HG03442 (cell line): ENCODE measurements around the gene IFI35.
"Not testable (repeated sequence)": the region's sequence is repeated elsewhere in the genome, so short reads cannot be mapped to it uniquely, and the experiment has no call there.

Experiments
- ATAC-seq: cut with Tn5 transposase; IDR thresholded peaks from one replicate; pipeline ENCODE4 v1.9.1; 2021; ENCODE audit warnings: mild to moderate bottlenecking, moderate library complexity; ENCODE audit not compliant: unreplicated experiment

Gene IFI35

DNA sequence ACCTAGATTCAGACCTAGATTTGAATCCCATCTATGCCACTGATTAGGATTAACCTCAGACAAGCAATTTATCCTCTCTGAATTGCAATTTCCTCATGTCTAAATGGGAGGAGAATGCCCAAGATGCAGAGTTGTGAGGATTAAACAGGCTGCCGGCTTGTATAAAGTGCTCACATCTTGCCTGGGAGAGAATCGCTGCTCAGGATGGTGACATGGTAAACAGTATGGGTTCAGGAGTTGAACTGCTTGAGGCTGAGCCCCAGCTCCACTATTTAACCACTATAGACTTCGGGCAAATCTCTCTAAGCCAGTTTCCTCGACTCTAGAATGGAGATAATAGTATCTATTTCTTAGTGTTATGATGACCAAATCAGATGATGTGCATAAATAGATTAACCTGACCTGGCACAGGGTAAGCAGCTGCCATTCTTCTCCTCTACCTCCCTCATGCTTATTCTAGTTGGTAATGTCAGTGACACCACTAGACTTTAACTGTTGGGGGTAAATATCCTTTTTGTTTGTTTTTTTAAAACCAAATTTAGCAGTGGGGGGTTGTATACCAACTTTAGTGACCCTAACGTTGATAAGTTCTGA is 9.1 kb upstream of the IFI35 start:
- no peak for ATAC-seq

DNA sequence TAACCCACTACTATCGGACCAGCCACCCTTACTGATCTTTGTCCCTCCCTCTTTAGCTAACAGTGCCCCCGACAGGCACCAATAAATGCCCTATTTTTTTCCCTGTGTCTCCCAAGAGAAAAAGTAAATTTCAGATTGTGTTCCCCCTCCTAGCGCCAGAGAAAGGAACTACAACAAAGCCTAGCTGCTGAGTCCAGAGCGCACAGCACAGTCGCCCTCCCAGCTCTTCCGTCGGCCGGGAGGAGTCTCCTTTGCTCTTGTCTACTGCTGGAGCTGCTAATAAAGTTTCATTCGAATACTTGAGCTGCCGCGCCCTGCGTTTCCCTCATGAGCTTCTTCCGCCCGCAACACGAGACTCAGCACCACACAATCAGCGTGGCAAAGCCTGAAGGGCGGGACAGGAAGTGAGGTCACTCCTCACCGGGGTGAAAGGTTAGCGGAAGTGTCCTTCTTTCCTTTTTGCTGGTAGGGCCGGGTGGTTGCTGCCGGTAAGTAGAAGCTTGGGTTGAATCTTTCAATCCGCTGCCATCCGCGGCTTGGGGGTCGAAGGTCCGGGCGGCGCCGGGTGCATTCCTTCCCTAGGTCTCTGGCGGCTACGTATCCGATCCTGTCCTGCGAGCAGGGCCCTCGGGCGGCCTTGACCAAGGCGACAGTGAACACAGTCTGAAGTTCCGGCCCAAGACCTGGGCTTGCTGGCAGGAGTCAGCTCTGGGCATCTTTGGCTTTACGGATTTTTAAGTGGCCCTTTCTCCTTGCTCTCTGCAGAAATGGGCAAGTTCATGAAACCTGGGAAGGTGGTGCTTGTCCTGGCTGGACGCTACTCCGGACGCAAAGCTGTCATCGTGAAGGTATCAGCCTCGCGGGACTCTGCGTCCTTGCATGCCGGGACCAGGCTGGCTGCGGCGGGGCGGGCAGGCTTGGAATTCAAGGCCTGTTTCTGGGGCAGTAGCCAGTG is 8.3 kb upstream of the IFI35 start, which contains the start of gene RPL27:
RPL27 (plus strand) TSS at position 436 of the 955 bp plus-strand sequence; CDS start at position 768, 332 bp downstream.
- peak; percentile 87 for ATAC-seq

DNA sequence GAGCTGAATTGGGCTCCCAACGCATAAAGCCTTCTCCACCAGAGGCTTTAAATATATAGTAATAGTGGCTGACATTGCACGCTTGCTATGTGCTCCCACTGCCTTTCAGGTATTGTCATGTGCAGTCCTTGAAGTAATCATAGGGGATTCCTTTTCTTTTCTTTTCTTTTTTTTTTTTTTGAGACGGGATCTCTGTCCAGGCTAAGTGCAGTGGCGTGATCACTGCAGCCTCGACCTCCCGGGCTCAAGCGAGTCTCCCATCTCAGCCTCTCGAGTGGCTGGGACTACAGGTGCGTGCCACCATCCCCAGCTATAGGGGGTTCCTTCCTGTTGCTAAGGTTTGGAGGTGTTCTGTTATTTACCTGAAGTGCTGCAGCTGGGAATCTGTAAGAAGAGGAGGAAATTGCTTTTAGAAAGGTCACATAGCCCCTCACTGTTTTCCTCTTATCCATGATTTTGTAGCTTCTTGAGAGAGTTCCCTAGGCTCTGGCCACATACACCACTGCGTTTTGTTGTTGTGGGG is 7.5 kb upstream of the IFI35 start:
- no peak for ATAC-seq

DNA sequence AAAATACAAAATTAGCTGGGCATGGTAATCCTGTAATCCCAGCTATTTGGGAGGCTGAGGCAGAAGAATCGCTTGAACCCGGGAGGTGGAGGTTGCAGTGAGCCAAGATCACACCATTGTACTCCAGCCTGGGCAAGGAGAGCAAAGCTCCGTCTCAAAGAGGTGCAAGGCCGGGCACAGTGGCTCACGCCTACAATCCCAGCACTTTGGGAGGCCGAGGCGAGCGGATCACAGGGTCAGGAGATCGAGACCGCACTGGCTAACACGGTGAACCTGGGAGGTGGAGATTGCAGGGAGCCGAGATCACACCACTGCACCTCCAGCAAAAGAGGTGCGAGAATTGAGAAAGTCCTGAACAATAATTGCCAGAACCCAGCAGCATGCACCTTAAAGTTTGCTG is 5.7 kb upstream of the IFI35 start:
- not testable (repeated sequence) for ATAC-seq

DNA sequence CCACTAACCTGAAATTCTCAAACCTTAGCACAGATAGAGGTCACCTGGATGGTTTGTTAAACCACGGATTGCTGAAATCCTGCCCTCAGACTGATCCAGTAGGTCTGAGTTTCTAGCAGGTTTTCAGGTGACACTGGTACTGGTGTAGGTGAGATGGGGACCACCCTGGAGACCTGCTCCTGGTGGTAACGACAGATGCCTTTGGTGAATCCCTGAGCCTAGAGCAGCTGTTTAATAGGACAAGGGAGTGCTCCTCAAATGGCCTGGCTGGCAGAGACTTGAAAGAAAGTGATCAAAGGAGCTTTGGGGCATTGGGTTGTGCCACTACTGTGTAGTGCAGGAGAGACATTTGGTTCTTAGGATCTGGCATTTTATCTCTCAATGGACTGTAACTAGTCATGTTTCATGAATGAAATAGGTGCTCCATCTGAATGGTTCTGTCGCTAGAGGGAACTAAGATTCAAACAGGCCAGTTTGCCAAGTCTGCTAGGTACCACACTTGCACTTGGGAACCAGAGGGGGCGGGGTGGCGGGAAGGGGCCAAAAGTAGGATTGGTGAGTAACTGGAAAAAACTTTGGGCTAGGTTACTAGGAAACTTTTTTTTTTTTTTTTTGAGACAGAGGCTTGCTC is 2.9 kb upstream of the IFI35 start:
- no peak for ATAC-seq

DNA sequence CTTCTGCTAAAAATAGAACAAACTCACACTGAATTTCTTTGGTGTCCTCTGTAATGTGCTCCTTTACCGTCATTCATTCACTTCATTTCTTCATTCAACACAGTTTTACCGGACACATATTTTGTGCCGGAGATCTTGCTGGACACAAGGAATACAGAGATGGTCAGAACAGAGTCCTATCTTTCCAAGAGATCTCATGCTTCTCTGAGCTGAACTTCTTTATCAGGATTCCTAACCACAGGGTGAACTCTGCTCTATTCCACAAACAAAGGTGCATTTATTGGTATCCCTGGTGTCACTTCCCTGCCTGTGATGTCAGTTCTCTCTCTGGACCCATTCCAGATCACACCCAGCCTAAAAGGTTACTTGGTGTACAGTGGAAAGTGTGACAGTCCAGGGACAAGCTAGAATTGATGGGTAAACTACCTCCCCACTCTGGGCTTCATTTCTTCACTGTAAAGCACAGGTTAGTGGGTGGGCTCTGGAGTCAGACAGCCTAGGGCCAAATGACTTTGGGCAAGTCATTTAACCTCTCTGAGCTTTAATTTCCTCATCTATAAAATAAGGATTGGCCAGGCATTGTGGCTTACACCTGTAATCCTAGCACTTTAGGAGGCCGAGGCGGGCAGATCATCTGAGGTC is 4.2 kb downstream of the IFI35 start:
- no peak for ATAC-seq

DNA sequence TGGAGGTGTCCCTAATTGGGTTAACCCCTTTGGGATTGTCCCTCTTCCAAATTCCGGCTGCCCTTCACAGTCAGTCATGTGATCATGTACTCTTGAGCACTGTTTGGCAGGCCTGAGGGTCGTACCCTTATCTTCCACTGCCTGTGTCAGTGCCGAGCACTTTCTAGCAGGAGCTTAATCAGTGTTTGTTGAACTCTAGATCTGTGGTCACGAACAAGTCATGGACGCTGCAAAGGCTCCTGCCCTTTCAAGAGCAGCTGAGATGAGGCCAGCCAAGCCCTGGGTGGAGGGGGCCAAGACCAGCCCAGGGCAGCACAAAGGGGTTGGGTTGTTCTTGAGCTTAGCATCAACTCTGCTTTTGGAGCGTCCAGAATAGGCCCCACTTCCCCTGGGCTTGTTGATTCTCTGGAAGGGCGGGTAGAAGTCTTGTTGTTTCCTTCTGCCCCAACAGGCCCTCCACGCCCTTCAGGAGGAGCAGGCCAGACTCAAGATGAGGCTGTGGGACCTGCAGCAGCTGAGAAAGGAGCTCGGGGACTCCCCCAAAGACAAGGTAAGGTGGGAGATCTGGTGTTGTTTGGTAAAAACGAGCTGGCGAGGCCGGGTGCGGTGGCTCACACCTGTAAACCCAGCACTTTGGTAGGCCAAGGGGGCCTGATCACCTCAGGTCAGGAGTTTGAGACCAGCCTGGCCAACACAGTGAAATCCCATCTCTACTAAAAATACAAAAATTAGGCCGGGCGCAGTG is 5.3 kb downstream of the IFI35 start:
- no peak for ATAC-seq

DNA sequence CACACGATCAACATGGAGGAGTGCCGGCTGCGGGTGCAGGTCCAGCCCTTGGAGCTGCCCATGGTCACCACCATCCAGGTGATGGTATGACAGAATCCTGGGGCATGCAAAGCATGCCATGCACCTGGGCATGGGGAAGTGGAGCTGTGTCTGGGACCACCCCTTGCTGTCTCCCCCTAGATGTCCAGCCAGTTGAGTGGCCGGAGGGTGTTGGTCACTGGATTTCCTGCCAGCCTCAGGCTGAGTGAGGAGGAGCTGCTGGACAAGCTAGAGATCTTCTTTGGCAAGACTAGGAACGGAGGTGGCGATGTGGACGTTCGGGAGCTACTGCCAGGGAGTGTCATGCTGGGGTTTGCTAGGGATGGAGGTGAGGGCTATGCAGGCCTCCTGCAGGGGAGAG is 6.7 kb downstream of the IFI35 start:
- no peak for ATAC-seq

DNA sequence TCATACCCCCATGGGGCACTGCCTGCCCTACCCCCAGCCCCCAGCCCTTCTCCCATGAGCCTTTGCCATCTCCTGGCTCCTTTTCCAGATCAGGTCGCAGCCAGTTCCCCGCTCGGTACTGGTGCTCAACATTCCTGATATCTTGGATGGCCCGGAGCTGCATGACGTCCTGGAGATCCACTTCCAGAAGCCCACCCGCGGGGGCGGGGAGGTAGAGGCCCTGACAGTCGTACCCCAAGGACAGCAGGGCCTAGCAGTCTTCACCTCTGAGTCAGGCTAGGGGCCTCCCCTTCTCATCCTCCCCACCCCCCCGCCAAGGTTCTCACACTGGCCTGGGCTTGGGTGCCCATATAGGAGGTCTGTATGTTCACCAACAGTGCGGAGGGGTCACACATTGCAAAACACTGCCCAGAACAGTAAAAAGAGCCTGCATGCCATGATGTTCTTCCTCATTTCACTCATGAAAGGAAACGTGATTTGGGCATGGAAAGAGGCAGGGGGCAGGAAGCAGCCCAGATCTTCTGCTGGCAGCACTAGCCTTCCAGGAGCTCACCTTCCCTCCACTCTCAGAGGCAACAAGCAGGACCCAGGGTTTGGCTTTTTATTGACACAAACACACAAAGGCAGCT is 7.5 kb downstream of the IFI35 start:
- ATAC-seq: no peak

DNA sequence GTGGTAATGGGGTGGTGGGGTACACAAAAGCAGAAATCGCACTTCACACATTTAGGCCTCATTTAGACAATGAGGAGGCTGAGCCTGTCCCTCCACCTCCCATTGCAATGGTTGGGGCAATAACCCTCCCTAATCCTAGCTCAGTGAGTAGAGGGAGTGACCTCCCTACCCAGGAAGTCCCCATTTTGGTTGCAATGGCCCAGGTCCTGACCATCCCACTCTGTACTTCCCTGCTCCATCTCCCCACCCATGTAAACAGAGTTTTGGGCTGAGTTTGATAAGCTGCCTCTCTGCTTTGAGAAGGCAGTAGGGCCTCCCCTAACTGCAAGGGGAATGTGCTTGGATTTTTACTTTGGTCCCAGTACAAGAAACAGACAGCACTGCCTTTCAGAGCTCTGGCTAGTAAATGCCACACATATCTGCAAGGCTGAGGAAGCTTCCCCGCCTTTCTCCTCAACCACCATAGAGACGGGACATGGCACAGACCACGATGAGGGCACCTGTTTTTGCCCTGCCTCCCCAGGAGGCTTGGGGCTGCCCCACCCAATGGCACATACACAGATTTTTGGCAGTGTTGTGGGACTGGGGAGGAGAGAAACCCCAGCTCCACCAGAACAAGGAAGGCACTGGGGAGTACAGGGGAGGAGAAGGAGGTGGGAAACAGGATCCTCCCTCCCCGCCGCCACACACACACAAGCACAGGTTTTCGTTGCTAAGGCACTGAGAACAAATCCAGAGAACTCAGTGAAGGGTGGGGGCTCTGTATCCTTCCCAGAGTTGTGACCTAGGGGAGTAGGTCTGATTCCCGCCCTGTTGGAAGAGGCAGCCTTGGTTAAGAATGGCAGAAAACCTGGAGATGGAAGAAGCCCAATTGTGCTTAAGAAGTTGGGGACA is 8.3 kb downstream of the IFI35 start:
- no peak for ATAC-seq

DNA sequence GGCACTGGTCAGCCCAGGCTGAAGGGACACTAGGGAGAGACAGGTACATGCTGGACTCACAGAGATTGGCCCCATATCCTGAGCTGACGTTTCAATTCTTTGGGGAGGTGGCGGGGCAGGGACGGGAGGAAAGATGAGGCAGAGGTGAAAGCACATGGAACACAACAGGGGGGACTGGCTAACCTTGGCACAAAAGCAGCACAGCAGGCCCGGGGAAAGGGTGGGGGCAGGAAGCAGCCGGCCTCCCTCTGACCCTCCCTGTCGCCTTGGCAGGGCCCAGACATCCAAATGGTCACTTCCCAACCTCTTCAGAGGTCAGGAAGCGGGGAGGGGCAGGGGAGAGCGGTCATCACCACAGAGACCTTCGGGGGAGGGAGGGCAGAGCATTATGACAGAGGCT is 9.0 kb downstream of the IFI35 start:
- no peak for ATAC-seq

DNA sequence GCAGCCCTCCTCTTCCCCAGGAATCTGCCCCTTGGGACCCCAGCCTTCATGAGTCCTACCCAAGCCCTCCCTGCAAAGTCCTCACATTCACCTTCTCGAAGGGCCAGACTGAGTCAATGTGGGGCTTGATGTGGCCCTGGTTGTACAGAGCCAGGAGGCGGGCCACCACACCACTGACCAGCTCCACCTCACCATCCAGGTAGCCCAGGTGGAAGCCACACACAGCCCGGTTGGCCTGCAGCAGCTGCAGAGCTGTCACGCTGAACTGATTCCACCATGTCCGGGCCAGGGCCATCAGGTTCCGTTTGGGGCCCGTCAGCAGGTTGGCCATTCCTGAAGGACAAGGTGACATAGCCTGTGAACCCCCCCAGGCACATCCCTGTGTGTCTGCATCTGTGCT is 9.6 kb downstream of the IFI35 start:
- ATAC-seq: no peak

DNA sequence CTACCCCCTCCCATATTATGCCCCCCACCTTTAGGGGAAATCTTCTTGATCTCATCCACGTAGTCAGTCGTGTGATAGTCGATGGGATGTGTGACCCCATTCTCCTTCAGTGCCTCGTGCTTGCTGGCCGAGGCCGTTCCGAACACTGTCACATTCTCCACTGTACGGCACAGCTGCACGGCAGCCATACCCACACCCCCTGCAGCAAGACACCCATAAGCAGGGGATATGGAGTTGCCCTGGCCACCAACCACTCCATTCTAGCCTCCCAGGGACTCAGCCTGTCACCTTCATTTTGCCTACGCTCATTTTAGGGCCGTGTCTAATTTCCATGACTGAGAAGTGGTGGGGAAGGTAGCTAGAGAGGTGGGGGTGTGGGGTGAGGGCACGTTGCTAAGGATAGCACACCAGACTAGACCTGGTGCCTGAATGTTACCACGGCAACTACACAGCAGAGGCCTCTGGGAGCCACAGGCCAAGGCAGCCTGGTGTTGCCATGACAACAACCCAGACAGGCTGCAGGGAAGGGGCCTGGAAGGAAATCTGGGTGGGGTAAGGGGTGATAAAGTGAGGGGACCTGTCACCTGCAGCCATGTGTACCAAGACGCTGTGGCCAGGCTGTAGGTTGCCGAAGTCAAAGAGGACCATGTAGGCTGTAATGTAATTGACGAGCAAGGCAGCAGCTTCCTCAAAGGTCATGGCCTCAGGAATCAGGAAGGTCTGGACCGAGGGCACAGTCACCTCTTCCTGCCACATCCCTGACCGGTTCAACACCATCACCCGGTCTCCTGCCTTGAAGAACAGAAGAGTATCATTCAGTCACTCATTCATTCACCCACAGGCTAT is 11.6 kb downstream of the IFI35 start:
- no peak for ATAC-seq

DNA sequence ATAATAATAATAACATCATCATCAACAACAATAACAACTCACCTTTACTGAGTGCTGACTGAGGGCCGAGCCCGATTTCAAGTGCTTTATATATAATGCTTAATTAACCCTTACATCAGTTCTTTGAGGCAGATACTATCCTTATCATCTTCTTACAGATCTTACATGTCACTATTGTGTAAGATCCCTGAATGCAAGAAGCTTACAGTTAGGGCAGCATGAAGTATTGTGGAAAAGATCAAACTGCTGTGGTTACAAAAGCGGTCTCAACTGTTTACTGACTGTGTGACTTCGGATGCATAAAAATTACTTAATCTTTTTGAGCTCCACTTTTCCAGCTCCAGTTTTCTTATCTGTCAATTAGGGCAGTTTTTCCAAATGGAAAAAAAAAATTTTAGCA is 12.3 kb downstream of the IFI35 start:
- ATAC-seq: no peak

DNA sequence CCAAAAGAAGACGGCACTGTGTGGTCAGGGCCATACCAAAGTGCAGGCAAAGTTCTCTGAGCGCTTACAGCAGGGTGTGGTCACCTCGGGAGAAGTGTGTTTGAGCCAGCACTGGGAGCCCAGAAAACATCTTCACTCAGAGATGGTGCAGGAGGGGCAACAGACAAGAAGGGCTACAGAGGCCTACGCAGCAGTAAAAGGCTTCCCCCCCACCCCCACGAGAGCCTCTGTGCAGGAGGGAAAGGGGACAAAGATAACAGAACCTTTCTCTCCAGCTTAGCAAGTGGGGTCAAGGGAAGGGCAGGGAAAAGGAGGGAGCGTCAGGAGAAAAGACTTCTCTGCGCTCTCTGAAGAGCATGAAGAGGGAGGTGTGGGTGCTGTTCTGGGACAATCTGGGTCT is 12.8 kb downstream of the IFI35 start:
- ATAC-seq: no peak

DNA sequence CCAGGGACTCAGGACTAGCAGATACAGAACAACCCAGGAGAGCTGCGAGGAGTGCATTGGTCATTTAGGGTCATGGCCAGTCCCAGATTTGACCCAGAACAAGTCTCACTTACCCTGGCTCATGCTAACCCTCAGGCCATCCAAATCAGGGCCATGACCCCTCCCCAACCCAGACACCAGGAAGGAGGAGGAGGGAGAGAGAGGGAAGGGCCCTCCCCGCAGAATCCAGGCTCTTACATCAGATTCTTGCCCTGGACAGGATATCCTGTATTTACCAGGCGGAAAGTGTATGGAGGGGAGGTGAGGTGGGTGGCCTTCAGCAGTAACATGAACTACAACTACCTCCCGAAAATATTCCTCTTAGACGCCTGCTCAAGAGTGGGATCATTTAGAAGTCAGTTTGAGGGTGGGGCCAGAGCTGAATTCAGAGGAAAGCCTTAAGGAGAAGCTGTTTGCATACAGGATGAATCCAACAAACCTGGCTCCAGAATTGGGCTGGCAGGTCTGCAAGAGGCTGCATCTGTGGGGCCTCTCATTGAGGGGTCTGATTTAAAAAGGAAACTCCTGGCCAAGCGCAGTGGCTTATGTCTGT is 13.5 kb downstream of the IFI35 start:
- no peak for ATAC-seq
